Activated CD8-positive, alpha-beta memory T cell treated with anti-CD3 and anti-CD28 coated beads, Interleukin-2, amount 50 U/mL, for 24 hours (primary cell): ENCODE data around the gene ACTG1.

Experiments used
- DNase-seq: peaks from one replicate; pipeline ENCODE4 v3.0.0-alpha.2; 2020; ENCODE audit errors: extremely low read depth

ACTG1 gene

DNA sequence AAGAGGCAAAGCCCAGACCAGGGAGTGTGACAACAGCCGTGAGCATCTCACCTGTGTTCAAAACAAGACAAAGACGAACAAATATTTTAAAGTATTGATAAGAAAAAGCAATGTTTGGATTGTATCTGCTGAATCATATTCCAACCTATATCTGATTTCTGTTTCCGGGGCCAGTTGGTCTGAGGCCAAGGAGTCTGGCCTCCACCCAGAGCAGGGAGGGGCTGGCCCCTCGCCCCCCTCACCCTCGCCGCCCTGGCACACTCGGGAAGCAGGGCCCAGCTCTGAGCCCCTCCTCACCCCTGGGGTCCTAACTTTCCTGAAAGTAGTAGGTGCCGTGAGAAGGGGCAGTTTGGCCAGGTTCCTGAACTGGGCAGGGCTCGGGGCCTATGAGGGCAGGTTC, 48.0 kb downstream of the ACTG1 start:
- DNase-seq, result no peak

DNA sequence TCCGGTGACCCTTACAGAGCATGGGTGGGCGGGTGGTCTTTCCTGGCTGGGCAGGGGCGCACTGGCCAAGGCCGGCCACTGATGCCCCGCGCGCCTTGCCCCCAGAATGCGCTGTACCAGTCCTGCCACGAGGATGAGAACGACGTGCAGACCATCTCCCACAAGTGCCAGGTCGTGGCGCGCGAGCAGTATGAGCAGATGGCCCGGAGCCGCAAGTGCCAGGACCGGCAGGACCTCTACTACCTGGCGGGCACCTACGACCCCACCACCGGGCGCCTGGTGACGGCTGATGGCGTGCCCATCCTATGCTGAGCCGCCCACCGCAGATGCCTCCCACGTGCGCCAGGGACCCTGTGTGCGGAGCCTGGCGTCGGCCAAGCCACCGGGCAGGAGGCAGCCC, 49.1 kb downstream of the ACTG1 start:
- no peak for DNase-seq

DNA sequence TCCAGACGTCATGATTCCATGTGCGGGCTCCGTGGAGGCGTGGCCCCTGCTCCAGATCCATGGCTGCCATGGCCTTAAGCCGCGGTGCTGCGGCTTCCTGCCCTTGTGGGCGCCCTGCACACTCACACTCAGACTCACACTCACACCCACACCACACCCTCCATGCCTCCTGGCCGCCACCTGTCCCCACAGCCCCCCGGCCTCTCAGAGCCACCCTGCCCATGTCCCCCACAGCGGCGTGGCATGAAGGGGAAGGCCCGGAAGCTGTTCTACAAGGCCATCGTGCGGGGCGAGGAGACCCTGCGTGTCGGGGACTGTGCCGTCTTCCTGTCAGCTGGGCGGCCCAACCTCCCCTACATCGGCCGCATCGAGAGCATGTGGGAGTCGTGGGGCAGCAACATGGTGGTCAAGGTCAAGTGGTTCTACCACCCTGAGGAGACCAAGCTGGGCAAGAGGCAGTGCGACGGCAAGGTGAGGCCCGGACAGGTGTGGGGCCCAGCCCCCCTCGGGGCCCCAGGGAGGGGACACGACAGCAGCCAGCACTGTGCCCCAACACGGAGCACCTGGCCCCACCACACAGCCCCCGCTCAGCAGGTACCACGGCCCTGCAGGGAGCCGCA, 50.0 kb downstream of the ACTG1 start:
- DNase-seq, result no peak

DNA sequence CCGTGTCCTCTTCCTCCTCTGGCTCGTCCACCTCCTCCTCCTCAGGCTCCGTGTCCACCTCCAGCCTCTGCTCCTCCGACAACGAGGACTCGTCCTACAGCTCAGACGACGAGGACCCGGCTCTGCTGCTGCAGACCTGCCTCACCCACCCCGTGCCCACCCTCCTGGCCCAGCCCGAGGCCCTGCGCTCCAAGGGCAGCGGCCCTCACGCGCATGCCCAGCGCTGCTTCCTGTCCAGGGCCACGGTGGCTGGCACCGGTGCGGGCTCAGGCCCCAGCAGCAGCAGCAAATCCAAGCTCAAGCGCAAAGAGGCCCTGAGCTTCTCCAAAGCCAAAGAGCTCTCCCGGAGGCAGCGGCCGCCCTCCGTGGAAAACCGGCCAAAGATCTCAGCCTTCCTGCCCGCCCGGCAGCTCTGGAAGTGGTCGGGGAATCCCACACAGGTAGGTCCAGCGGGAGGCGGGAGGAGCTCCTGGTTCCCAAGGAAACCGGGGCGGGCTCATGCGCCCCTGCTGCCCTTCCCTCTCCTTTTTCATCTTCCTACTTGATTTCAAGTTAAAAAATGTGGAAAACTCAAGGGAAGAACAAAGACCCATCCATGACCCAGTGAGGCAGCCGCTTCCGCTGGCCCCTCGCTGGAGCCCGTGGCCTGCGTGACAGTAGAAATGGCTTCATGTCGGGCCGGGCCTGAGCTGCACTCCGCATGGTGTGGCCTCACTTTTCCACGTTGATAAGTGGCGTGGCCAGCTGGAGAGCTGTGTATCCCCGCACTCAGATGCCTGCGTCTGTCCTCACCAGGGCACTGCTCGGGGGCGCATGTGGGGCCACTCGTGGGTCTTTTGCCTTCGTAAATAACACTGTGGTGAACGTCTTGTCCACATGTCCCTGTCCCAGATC, 50.7 kb downstream of the ACTG1 start:
- no peak for DNase-seq

DNA sequence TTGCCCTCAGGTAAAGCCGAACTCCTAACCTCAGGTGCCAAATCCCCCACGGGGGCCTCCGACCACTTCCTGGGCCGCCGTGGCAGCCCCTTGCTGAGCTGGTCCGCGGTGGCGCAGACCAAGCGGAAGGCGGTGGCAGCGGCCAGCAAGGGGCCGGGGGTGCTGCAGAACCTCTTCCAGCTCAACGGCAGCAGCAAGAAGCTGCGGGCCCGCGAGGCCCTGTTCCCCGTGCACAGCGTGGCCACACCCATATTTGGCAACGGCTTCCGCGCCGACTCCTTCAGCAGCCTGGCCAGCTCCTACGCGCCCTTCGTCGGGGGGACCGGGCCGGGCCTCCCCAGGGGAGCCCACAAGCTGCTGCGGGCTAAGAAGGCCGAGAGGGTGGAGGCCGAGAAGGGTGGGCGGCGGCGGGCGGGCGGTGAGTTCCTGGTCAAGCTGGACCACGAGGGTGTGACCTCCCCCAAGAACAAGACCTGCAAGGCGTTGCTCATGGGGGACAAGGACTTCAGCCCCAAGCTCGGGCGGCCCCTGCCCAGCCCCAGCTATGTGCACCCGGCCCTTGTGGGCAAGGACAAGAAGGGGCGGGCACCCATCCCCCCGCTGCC, 51.6 kb downstream of the ACTG1 start:
- no peak for DNase-seq
